ENCODE data around the gene PCDHGB7.

GRCh38 chr5:141420855-141421488 is 3.5 kb downstream of the PCDHGB7 start, which contains the start of gene PCDHGA11:
- TF ChIP-seq POLR2A (IDR thresholded peaks at IDR 0.05), result no peak
- TF ChIP-seq CTCF (IDR thresholded peaks at IDR 0.05), result peak in 3 of 4 experiments; percentile 19 to 36 (median 27)
- TF ChIP-seq EP300 (IDR thresholded peaks at IDR 0.05), result no peak
- no peak for TF ChIP-seq POLR2AphosphoS5 (IDR thresholded peaks at IDR 0.05)
